GM06990 (cell line): ENCODE data around the gene GRIK4.
"Not testable (repeated sequence)": the region's sequence is repeated elsewhere in the genome, so short reads cannot be mapped to it uniquely, and the experiment has no call there.

Source experiments
- DNase-seq: peaks from one replicate; pipeline ENCODE4 v3.0.0-alpha.2; 2011; ENCODE audit not compliant: insufficient read length; ENCODE audit errors: extremely low read depth
- H3K27me3 ChIP-seq: replicated peaks from 2 replicates; pipeline ENCODE4 v1.6.0; 2011; ENCODE audit warnings: low read length; ENCODE audit not compliant: control insufficient read depth, insufficient read depth
- H3K36me3 ChIP-seq: 2 replicates; pipeline ENCODE4 v1.5.1; 2011; ENCODE audit warnings: low read length; ENCODE audit not compliant: control insufficient read depth, insufficient read depth
- H3K4me3 ChIP-seq: replicated peaks from 2 replicates; pipeline ENCODE4 v1.5.1; 2011; ENCODE audit warnings: low read depth, mild to moderate bottlenecking, control low read depth, low read length
- CTCF ChIP-seq: IDR thresholded peaks from 2 replicates; pipeline ENCODE4 v1.5.1; 2011; ENCODE audit warnings: low read length, control low read depth, mild to moderate bottlenecking, inconsistent platforms; ENCODE audit not compliant: insufficient read depth, poor library complexity, severe bottlenecking

GRIK4 gene

GRCh38 chr11:120784566-120785251 lies 273.2 kb downstream of the GRIK4 start:
- DNase-seq: no peak
- no peak for TF ChIP-seq CTCF
- peaks cover 1% of the 10 kb centered on the region; the same call in 1 of the 2 replicates for H3K27me3 ChIP-seq
- no peaks in the 10 kb centered on the region for H3K36me3 ChIP-seq
- no peak overlapping the region for H3K4me3 ChIP-seq

DNA sequence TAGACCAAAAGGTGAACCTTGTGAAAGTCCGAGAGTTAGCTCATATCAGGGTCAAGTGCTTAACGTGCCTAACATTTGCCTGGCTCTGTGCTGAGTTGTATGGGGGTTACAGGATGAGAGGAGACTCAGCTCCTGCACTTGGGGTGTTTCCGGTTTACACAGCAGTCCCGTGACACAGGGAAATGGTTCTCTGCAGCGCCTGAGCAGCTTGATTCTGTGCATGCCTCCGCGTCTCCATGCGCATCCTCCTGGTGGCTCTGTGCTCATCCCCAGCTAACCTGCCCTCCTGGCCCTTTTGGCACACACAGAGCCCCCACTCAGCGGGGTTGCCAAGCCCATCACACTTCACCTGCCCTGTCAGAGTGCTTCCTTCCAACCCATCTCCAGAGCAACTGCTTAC lies 274.0 kb downstream of the GRIK4 start:
- TF ChIP-seq CTCF: no peak
- DNase-seq: no peak
- H3K27me3 ChIP-seq: peaks cover 1% of the 10 kb centered on the region; the same call in 1 of the 2 replicates
- H3K36me3 ChIP-seq: no peaks in the 10 kb centered on the region
- no peak overlapping the region for H3K4me3 ChIP-seq

DNA sequence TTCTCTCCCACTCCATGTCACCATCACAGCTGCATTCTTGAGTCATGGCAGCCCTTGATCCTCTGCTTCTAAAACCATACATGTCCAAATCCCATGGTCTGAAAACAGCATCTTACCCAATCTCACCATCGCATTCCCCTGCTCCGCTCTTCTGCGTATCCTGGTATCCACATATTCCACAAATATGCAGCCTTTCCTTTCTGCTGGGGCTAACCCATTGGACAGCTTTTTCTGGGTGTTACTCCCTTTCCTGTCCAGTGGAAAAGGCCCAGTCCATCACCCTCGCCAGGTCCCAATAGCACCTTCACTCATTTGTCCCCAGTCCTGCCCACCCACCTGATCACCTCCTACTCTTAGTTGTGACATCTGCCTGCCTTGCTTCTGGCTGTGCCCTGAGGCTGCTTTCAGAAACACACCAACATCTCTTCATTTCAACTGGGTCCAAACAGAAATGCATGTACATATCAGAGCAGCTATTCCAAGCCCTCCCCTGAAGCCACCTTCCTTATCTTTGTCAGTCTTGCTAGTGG lies 274.7 kb downstream of the GRIK4 start:
- Histone ChIP-seq H3K36me3 (no peaks in the 10 kb centered on the region), H3K4me3 (no peak overlapping the region), H3K27me3 (peaks cover 1% of the 10 kb centered on the region; the same call in 1 of the 2 replicates)
- no peak for TF ChIP-seq CTCF
- DNase-seq: no peak

- not testable (repeated sequence) for H3K36me3 ChIP-seq, H3K27me3 ChIP-seq, DNase-seq, H3K4me3 ChIP-seq
Measured at GRCh38 chr11:120787224-120787623, 275.7 kb downstream of the GRIK4 start.

GRCh38 chr11:120789391-120789790 lies 277.8 kb downstream of the GRIK4 start:
- H3K27me3 ChIP-seq: no peaks in the 10 kb centered on the region; the same call in none of the 2 replicates
- no peak overlapping the region for H3K4me3 ChIP-seq
- DNase-seq: no peak
- H3K36me3 ChIP-seq: no peaks in the 10 kb centered on the region
- no peak for TF ChIP-seq CTCF

DNA sequence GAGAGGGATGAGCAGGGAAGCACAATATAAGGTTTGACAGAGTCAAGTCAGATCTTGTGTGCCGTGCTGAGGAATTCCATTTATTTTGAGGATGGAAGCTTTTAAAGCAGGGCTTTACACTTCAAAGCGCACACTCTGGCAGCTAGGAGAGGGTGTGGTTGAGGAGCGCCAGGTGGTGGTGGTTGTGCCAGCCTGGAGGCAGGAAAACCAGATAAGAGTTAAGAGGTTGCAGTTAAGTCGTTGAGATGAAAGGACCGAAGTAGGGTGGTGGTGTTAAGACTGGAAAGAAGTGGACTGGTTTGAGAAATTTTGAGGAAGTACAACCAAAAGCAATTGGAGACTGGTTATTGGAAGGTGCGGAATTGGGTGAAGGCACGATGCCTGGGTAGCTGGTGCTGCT lies 280.8 kb downstream of the GRIK4 start:
- Histone ChIP-seq H3K36me3 (no peaks in the 10 kb centered on the region), H3K27me3 (no peaks in the 10 kb centered on the region; the same call in none of the 2 replicates), H3K4me3 (no peak overlapping the region)
- TF ChIP-seq CTCF: no peak
- DNase-seq: no peak
